ENCODE measurements around the gene IL1RAP. TPM values are rescaled to one million over a fixed set of nuclear protein-coding genes. Genes with fewer than 3 reads are reported as not detected.
"Not testable (repeated sequence)": the region's sequence is repeated elsewhere in the genome, so short reads cannot be mapped to it uniquely, and the experiment has no call there.

IL1RAP gene
- total RNA-seq, 4 donors from 2014 or later: 4.9 to 16.9 (median 10.8) TPM

DNA sequence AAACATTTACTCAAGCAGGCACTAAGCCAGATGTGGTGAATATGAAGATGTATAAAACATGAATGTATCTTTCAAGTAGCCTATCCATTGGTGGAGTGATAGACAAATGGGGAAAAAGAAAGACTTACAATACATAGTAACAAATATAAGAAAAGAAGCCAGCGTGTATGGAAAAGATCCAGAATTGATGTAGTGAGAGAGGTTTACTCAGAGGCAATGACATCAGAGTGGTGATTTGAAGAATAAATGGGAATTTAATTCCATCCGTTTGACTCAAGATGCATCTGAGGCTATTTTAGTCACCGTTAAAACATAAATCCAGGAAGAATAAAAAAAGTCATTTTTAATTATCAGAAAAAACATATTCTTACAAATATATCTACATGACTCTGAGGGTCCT, 162.6 kb downstream of the IL1RAP start:
- Histone ChIP-seq H3K4me1 (no peaks in the 10 kb centered on the region), H3K27me3 (no peaks in the 10 kb centered on the region), H3K36me3 (no peaks in the 10 kb centered on the region), H3K27ac (no peak overlapping the region), H3K9me3 (no peaks in the 10 kb centered on the region), H3K4me3 (replicated peaks in 1 of 3) (no peak overlapping the region)
- no peak for TF ChIP-seq POLR2A (IDR thresholded peaks at IDR 0.05)
- TF ChIP-seq CTCF (IDR thresholded peaks at IDR 0.05): no peak
- WGBS, 2 donors: 84 to 90% methylated on average over 3 of the region's 3 CpGs
- intact Hi-C loops (cut with DNase I): no loop called here
- no peak for DNase-seq

- intact Hi-C loops (cut with DNase I): no loop called here
- H3K27me3 ChIP-seq: no peaks in the 10 kb centered on the region
- no peaks in the 10 kb centered on the region for H3K36me3 ChIP-seq
- WGBS, 2 donors: 90 to 95% methylated on average over 3 of the region's 3 CpGs
- no peak for TF ChIP-seq POLR2A (IDR thresholded peaks at IDR 0.05)
- no peak for TF ChIP-seq CTCF (IDR thresholded peaks at IDR 0.05)
- no peak for DNase-seq
- H3K4me3 ChIP-seq (replicated peaks in 1 of 3): no peak overlapping the region
- no peaks in the 10 kb centered on the region for H3K4me1 ChIP-seq
- no peak overlapping the region for H3K27ac ChIP-seq
- no peaks in the 10 kb centered on the region for H3K9me3 ChIP-seq
Observed at GRCh38 chr3:190677001-190677400, 163.1 kb downstream of the IL1RAP start.

GRCh38 chr3:190677868-190678267, 164.0 kb downstream of the IL1RAP start:
- H3K4me1 ChIP-seq; H3K27ac ChIP-seq; DNase-seq; intact Hi-C loops (cut with DNase I); H3K9me3 ChIP-seq; H3K4me3 ChIP-seq (replicated peaks in 1 of 3); H3K27me3 ChIP-seq; H3K36me3 ChIP-seq: not testable (repeated sequence)
- WGBS, 2 donors: 90 to 91% methylated on average over 7 of the region's 7 CpGs

DNA sequence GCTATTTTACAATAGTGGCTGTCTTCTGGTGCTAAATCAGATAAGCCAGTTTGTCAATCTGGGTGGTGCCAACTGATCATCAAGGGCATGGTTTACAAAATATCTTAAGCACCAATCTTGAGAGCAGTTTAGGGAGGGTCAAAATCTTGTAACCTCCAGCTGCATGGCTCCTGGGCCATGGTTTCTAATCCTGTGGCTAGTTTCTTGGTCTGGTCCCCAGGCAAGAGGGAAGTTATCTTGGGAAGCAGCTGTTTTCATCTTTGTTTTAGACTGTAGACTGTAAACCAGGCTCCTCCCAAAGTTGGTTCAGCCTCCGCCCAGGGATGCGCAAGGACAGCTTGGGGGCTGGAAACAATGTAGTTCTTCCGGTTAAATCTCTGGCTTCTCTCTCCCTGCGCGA, 166.8 kb downstream of the IL1RAP start:
- DNase-seq: no peak
- intact Hi-C loops (cut with DNase I): no loop called here
- H3K36me3 ChIP-seq: no peaks in the 10 kb centered on the region
- no peaks in the 10 kb centered on the region for H3K9me3 ChIP-seq
- H3K27me3 ChIP-seq: no peaks in the 10 kb centered on the region
- H3K4me1 ChIP-seq: no peaks in the 10 kb centered on the region
- no peak for TF ChIP-seq POLR2A (IDR thresholded peaks at IDR 0.05)
- WGBS, 2 donors: 95 to 98% methylated on average over 5 of the region's 5 CpGs
- H3K27ac ChIP-seq: no peak overlapping the region
- H3K4me3 ChIP-seq (replicated peaks in 1 of 3): no peak overlapping the region

GRCh38 chr3:190684776-190685175, 170.9 kb downstream of the IL1RAP start:
- Histone ChIP-seq H3K9me3 (no peaks in the 10 kb centered on the region), H3K4me1 (no peaks in the 10 kb centered on the region), H3K27ac (no peak overlapping the region), H3K36me3 (no peaks in the 10 kb centered on the region), H3K4me3 (replicated peaks in 1 of 3) (no peak overlapping the region), H3K27me3 (no peaks in the 10 kb centered on the region)
- 82 to 92% methylated on average over 7 of the region's 7 CpGs for WGBS, 2 donors
- DNase-seq: no peak
- TF ChIP-seq CTCF (IDR thresholded peaks at IDR 0.05): no peak
- intact Hi-C loops (cut with DNase I): no loop called here

- no peak for TF ChIP-seq POLR2A (IDR thresholded peaks at IDR 0.05)
- TF ChIP-seq CTCF (IDR thresholded peaks at IDR 0.05): no peak
- intact Hi-C loops (cut with DNase I): no loop called here
- H3K9me3 ChIP-seq: no peaks in the 10 kb centered on the region
- WGBS, 2 donors: 91 to 93% methylated on average over 1 of the region's 1 CpG
- no peak overlapping the region for H3K4me3 ChIP-seq (replicated peaks in 1 of 3)
- no peak for DNase-seq
- no peaks in the 10 kb centered on the region for H3K4me1 ChIP-seq
- H3K27me3 ChIP-seq: no peaks in the 10 kb centered on the region
- no peak overlapping the region for H3K27ac ChIP-seq
- H3K36me3 ChIP-seq: no peaks in the 10 kb centered on the region
Observed at GRCh38 chr3:190686011-190686410, 172.1 kb downstream of the IL1RAP start.

Data from thyroid gland (tissue), 4 donors.